C4-2B (cell line): ENCODE data around the gene ADAMTS14.

Experiments
- H3K27ac ChIP-seq: fragments of 450-650 bp; 2 replicates; pipeline ENCODE4 v1.5.1; 2017
- CTCF ChIP-seq: fragments of 450-650 bp; conservative IDR thresholded peaks from 2 replicates; pipeline ENCODE4 v1.5.1; 2017; ENCODE audit warnings: mild to moderate bottlenecking
- ZFX ChIP-seq: fragments of 450-650 bp; IDR thresholded peaks from 2 replicates; pipeline ENCODE4 v1.6.1; 2017

ADAMTS14 gene

GRCh38 chr10:70655316-70655715 is 17.0 kb upstream of the ADAMTS14 start:
- no peak overlapping the region for H3K27ac ChIP-seq
- TF ChIP-seq CTCF (no peak), ZFX (no peak)

GRCh38 chr10:70656489-70656888 is 15.8 kb upstream of the ADAMTS14 start:
- no peak overlapping the region for H3K27ac ChIP-seq

GRCh38 chr10:70657041-70657440 is 15.3 kb upstream of the ADAMTS14 start:
- no peak overlapping the region for H3K27ac ChIP-seq
- TF ChIP-seq CTCF (no peak), ZFX (no peak)

More at GRCh38 chr10:70656489-70656888, 15.8 kb upstream of the ADAMTS14 start:
- TF ChIP-seq ZFX (no peak), CTCF (no peak)

GRCh38 chr10:70658582-70659136 is 13.6 kb upstream of the ADAMTS14 start:
- TF ChIP-seq CTCF, result no peak
- no peak overlapping the region for H3K27ac ChIP-seq

GRCh38 chr10:70659306-70659705 is 13.0 kb upstream of the ADAMTS14 start:
- H3K27ac ChIP-seq, result no peak overlapping the region
- TF ChIP-seq ZFX, result no peak

GRCh38 chr10:70660722-70661121 is 11.6 kb upstream of the ADAMTS14 start:
- no peak overlapping the region for H3K27ac ChIP-seq
- TF ChIP-seq ZFX (no peak), CTCF (no peak)

- TF ChIP-seq ZFX, result no peak
- no peak for TF ChIP-seq CTCF
- H3K27ac ChIP-seq, result no peak overlapping the region
Observed at GRCh38 chr10:70661623-70662361, 10.5 kb upstream of the ADAMTS14 start.
